Activated naive CD4-positive, alpha-beta T cell treated with anti-CD3 and anti-CD28 coated beads, Interleukin-2, amount 50 U/mL, for 72 hours (primary cell): ENCODE results near the gene C1QTNF1. TPM values are rescaled to one million over a fixed set of nuclear protein-coding genes. Genes with fewer than 3 reads are reported as not detected.
"Not testable (repeated sequence)": the region's sequence is repeated elsewhere in the genome, so short reads cannot be mapped to it uniquely, and the experiment has no call there.

ENCODE experiments used
- ATAC-seq, 2 donors: fragments of 150-1000 bp; cut with Tn5 transposase; 2 replicates each; pipeline ENCODE4 v1.10.0; 2021; ENCODE audit warnings: mild to moderate bottlenecking in 2 of 2, moderate library complexity in 2 of 2
- DNase-seq, 2 donors: peaks; one replicate each; pipeline ENCODE4 v3.0.0; 2021 to 2022; ENCODE audit warnings: low spot score in 2 of 2
- H3K27ac Mint-ChIP-seq, 2 donors: one replicate each; pipeline ENCODE4 v1.8.0; 2022; ENCODE audit warnings: mild to moderate bottlenecking in 2 of 2, mixed read lengths in 2 of 2
- H3K36me3 Mint-ChIP-seq, 2 donors: one replicate each; pipeline ENCODE4 v1.8.0; 2022; ENCODE audit warnings: mixed read lengths in 2 of 2
- H3K9me3 Mint-ChIP-seq, 2 donors: one replicate each; pipeline ENCODE4 v1.8.0; 2022; ENCODE audit warnings: mixed read lengths in 2 of 2
- total RNA-seq, 2 donors: library from RNA; stranded (reverse); gene quantifications; one replicate each; pipeline ENCODE4 v1.2.3, GENCODE V29; 2022

Gene C1QTNF1
- total RNA-seq, 2 donors from 2014 or later = not detected

DNA sequence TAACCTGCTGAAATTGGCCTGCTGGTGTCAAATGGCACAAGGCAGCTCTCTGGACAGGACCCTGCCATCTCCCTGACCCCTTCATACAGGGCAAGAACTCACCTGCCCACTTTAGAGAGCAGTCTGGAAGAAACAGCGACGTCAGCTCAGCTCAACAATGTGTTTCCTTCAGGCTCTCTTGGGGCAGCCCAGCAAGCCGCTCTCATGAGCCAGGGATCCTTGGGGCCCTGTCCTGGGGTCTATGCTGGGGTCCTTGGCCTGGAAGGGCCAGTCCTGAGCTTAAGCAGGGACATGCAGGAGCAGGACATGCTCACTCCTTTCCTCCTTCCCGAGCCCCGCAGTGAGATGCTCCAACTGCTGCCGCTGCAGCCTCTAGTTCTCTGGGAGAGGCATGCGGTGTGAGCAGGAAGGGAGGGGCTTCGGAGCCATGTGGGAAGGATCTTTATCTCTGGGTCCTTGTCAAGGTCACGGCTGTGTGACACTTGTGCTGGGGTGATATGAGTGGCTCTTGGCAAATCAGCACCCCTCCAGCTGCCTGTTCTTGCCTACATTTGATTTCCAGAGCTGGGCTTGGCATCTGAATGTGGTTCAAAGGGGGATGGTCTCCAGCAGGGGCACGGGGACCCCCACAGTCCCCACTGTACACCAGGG lies 3.4 kb downstream of the C1QTNF1 start:
- H3K9me3 Mint-ChIP-seq = no peaks in the 10 kb centered on the region
- H3K36me3 Mint-ChIP-seq = no peaks in the 10 kb centered on the region
- peak in 1 of 2 donors; percentile 11 for DNase-seq
- no peak for ATAC-seq
- H3K27ac Mint-ChIP-seq = no peak overlapping the region

DNA sequence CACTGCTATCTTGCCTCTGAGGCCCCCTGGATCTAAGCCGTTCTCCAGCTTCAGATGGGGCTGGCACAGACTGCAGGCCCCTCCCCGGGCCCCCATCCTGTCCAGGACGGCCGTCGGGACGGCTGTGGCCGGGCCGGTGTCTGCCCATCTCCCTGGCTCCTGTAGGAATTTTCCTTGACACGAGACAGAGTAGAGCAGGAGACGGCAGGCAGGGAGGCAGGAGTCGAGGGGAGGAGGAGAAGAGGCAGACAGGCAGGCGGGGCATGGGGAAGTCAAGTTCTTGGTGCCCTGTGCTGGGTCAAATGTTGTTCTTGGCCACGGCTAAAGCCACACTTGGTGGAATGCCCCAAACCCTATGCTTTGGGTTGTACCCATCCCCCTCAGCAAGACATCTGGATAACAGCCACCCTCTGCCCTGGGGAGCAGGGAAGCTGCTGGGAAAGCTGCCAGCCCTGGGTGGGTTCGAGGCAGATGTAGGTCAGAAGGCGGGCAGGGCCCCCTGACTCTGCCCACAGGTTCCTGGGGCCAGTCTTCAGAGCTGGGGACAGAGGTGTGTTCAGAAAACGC lies 4.0 kb downstream of the C1QTNF1 start:
- ATAC-seq (no peak), DNase-seq (peak in 1 of 2 donors; percentile 35)
- Mint-ChIP-seq H3K27ac (no peak overlapping the region), H3K36me3 (no peaks in the 10 kb centered on the region), H3K9me3 (no peaks in the 10 kb centered on the region)

DNA sequence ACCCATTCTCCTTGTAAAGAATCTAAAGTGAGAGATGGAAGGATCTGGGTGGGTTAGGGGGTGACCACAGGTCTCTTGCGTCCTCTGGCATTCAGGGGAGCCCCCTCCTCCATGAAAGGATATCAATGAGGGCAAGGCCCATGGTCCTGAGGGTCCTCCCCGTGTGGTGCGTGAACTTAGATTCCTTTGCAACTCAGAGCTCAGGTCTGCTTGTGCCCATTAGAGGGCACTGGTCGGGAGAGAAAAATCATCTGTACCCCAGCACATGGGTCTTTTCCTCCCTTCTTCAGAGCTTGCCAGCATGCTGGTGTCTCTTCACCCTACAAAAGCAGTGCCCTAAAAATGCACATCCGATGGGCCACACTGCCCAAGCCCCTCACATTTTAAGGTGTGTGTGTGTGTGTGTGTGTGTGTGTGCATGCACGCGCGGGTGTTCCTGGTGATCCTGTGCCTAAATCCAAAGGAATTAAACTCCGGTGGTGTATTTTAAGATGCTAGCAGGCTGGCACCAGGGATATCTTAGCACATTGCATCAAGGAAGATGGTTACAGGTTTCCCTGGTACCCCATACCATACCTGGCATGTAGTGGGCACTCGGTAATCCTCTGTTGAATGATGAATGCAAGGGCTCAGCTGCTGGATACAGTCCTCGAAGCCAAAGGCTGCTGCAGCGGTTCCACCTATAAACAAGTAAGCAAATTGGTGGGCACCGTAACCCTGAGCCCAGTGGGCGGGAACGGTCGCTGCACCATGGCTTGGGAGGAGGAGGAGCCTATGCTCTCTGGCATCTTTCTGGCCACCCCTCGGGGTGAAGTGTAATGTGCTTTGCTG lies 4.7 kb downstream of the C1QTNF1 start:
- H3K36me3 Mint-ChIP-seq = no peaks in the 10 kb centered on the region
- ATAC-seq (no peak), DNase-seq (peak in 1 of 2 donors; percentile 26)
- H3K27ac Mint-ChIP-seq = no peak overlapping the region
- no peaks in the 10 kb centered on the region for H3K9me3 Mint-ChIP-seq

- no peaks in the 10 kb centered on the region for H3K36me3 Mint-ChIP-seq
- no peaks in the 10 kb centered on the region for H3K9me3 Mint-ChIP-seq
- DNase-seq (peak in 1 of 2 donors; percentile 41), ATAC-seq (no peak)
- H3K27ac Mint-ChIP-seq = no peak overlapping the region
Observed at GRCh38 chr17:79029327-79030009, 5.5 kb downstream of the C1QTNF1 start.

DNA sequence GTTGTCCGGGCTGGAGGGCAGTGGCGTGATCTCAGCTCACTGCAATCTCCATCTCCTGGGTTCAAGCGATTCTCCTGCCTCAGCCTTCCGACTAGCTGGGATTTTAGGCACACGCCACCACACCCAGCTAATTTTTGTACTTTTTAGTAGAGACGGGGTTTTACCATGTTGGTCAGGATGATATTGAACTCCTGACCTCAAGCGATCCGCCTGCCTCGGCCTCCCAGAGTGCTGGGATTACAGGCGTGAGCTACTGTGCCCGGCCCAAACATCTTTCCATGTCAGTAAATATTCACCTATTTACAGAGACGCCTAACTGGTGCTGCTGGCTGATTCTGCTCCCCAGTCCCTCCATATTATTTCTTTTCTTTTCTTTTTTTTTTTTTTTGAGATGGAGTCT lies 6.7 kb downstream of the C1QTNF1 start:
- not testable (repeated sequence) for ATAC-seq, H3K9me3 Mint-ChIP-seq, H3K36me3 Mint-ChIP-seq
- peak overlapping the region; percentile 6 to 26 for H3K27ac Mint-ChIP-seq
- peak in 1 of 2 donors; percentile 28 for DNase-seq

- H3K9me3 Mint-ChIP-seq = no peaks in the 10 kb centered on the region
- no peak for ATAC-seq
- no peaks in the 10 kb centered on the region for H3K36me3 Mint-ChIP-seq
- no peak overlapping the region for H3K27ac Mint-ChIP-seq
- DNase-seq = peak in 1 of 2 donors; percentile 20
Observed at GRCh38 chr17:79031996-79032875, 8.3 kb downstream of the C1QTNF1 start.

- DNase-seq = peak in 1 of 2 donors; percentile 30
- ATAC-seq = no peak
- Mint-ChIP-seq H3K27ac (no peak overlapping the region), H3K9me3 (no peaks in the 10 kb centered on the region), H3K36me3 (no peaks in the 10 kb centered on the region)
Observed at GRCh38 chr17:79033046-79033616, 9.2 kb downstream of the C1QTNF1 start.

- DNase-seq (peak in 1 of 2 donors; percentile 31), ATAC-seq (no peak)
- Mint-ChIP-seq H3K36me3 (no peaks in the 10 kb centered on the region), H3K9me3 (no peaks in the 10 kb centered on the region), H3K27ac (no peak overlapping the region)
Observed at GRCh38 chr17:79033741-79034501, 10.0 kb downstream of the C1QTNF1 start.

GRCh38 chr17:79034931-79035485 lies 11.0 kb downstream of the C1QTNF1 start:
- Mint-ChIP-seq H3K27ac (no peak overlapping the region), H3K36me3 (no peaks in the 10 kb centered on the region), H3K9me3 (no peaks in the 10 kb centered on the region)
- DNase-seq (no peak), ATAC-seq (no peak)

DNA sequence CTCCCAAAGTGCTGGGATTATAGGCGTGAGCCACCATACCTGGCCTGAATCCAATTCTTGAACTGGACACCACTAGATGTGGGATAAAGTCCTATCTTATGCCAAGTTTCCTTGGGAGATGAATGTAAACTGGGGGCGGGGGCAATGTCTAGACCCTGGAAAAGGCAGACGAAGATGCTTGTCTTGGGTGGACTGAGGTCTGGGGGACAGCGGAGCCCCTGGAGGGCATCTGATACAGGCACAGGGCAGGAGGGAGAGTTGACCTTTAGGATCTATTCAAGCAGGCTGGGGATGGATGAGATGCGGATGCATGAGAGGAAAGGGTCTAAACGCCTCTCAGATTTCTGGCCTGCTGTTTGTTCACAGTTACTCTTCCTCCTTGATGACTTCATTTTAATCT lies 11.7 kb downstream of the C1QTNF1 start:
- no peak for DNase-seq
- H3K36me3 Mint-ChIP-seq = no peaks in the 10 kb centered on the region
- no peaks in the 10 kb centered on the region for H3K9me3 Mint-ChIP-seq
- H3K27ac Mint-ChIP-seq = no peak overlapping the region
- no peak for ATAC-seq

DNA sequence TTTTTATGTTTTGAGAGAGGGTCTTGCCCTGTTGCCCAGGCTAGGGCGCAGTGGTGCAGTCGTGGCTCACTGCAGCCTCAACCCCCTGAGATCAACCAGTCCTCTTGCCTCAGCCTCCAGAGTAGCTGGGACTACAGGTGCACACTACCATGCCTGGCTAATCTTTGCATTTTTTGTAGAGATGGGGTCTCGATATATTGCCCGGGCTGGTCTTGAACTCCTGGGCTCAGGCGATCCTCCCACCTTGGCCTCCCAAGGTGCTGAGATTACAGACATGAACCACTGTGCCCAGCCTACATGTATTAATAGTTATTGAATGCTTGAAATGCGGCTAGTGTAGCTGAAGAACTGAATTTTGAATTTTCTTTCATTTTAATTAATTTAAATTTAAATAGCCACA lies 12.2 kb downstream of the C1QTNF1 start:
- ATAC-seq (no peak), DNase-seq (peak in 1 of 2 donors; percentile 20)
- H3K9me3 Mint-ChIP-seq = no peaks in the 10 kb centered on the region
- H3K27ac Mint-ChIP-seq = no peak overlapping the region
- H3K36me3 Mint-ChIP-seq = no peaks in the 10 kb centered on the region

GRCh38 chr17:79036596-79036995 lies 12.6 kb downstream of the C1QTNF1 start:
- no peak overlapping the region for H3K27ac Mint-ChIP-seq
- no peaks in the 10 kb centered on the region for H3K36me3 Mint-ChIP-seq
- DNase-seq (no peak), ATAC-seq (no peak)
- H3K9me3 Mint-ChIP-seq = no peaks in the 10 kb centered on the region

DNA sequence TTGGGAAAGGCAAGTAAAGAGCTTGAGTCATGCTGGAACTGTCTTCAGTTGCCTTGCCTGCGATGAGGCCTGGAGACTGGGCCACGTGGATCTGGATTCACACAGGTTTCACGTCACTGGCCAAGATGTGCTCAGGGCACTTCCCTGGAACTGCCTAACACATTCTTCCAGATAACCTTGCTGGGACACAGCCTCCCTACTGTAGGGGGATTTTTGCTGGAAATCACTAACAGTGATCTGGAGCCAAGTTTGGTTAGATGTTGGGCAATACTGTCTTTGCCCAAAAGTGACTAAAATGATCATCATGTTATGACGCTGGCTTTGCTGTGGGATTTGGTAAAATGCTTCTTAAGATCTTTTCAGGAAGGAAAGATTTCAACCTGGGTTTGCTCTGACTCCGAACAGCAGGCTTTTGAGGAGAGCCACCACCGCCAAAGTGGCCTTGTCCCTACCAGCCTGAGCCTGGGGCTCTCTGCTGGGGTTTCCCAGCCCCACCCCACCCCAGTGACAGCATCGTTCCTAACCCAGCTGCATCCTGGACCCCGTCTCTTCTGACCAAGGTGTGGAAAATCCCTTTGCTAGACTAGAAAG lies 14.7 kb downstream of the C1QTNF1 start:
- Mint-ChIP-seq H3K9me3 (peaks cover 0 to 3% of the 10 kb centered on the region in 2 donors), H3K36me3 (no peaks in the 10 kb centered on the region), H3K27ac (no peak overlapping the region)
- DNase-seq (peak in 1 of 2 donors; percentile 26), ATAC-seq (peak in 1 of 2 donors; percentile 13)

GRCh38 chr17:79039171-79039570 lies 15.2 kb downstream of the C1QTNF1 start:
- H3K27ac Mint-ChIP-seq = no peak overlapping the region
- no peak for ATAC-seq
- no peaks in the 10 kb centered on the region for H3K36me3 Mint-ChIP-seq
- peaks cover 0 to 3% of the 10 kb centered on the region in 2 donors for H3K9me3 Mint-ChIP-seq
- no peak for DNase-seq

DNA sequence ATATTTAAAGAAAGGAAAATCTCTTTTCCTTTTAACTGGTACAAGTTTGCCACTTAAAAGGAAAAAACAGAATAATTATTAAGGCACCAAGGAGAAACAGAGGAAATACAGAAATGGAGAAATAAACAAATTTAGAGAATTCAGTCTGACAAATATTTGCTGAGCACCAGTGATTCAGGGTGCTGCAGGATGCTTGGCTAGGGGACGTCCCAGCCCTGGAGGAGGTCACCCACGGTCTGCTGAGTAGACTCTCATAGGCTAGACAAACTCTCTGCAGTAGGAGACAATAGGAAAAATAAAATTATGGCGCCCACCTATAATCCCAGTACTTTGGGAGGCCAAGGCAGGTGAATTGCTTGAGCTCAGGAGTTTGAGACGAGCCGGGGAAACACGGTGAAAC lies 15.9 kb downstream of the C1QTNF1 start:
- H3K36me3 Mint-ChIP-seq = no peaks in the 10 kb centered on the region
- DNase-seq (no peak), ATAC-seq (no peak)
- peaks cover 0 to 3% of the 10 kb centered on the region in 2 donors for H3K9me3 Mint-ChIP-seq
- H3K27ac Mint-ChIP-seq = no peak overlapping the region
